Stimulated activated CD8-positive, alpha-beta memory T cell treated with anti-CD3 and anti-CD28 coated beads, Interleukin-15, amount 100 ng/mL, for 1 hour (primary cell): Measurements from ENCODE around the gene RNF224.

Experiments
- DNase-seq: peaks from one replicate; pipeline ENCODE4 v3.0.0-alpha.2; 2020; ENCODE audit warnings: low read depth

RNF224 gene

GRCh38 chr9:137273611-137274320 lies 46.5 kb downstream of the RNF224 start:
- no peak for DNase-seq

GRCh38 chr9:137275203-137275587 lies 47.9 kb downstream of the RNF224 start:
- no peak for DNase-seq

GRCh38 chr9:137275588-137276472 lies 48.5 kb downstream of the RNF224 start:
- DNase-seq: no peak

GRCh38 chr9:137276473-137277328 lies 49.4 kb downstream of the RNF224 start:
- DNase-seq: no peak

- DNase-seq: no peak
These were observed 50.2 kb downstream of the RNF224 start, which contains the start of gene TOR4A for GRCh38 chr9:137277329-137278041. Gene TOR4A, plus strand, starts transcription at chr9:137277726. Its CDS starts 964 bp downstream, at chr9:137278690.

DNA sequence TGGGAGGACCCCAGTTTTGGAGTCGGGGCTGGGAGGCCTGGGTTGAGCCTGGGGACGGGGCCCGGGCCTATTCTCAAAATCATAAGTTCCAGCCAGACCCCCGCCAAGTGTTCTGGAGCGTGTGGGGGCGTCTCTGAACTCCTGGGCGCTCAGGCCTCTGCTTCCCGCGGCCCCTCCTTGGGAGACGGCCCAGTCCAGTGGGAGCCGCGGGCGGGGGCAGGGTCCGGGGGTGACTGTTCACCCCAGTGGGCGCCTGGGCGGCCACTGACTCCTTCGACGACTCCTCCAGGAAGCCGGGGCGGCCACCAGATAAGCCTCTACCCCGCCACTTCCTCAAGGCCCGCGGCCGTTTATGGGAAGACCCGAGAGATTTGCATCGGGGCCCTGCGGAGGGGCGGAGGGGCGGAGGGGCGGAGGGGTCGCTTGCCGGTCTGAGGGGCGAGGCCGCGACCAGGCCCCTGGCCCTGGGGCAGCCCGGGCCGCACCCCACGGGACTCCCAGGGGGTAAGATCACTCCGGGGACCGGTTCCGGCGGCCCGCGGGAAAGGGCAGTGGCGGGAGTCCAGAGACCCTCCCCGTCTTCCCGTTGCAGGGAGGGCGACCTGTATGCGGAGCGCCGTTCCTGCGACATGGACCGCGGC lies 50.9 kb downstream of the RNF224 start:
- no peak for DNase-seq
